Panc1 (cell line): Measurements from ENCODE around the gene CYSLTR1. TPM values are rescaled to one million over a fixed set of nuclear protein-coding genes. Genes with fewer than 3 reads are reported as not detected.
"Not testable (repeated sequence)": the region's sequence is repeated elsewhere in the genome, so short reads cannot be mapped to it uniquely, and the experiment has no call there.

ENCODE experiments used
- ATAC-seq: fragments of 200-7000 bp; cut with Tn5 transposase; 2 replicates; pipeline ENCODE4 v1.9.1; 2020; ENCODE audit warnings: mild to moderate bottlenecking, moderate library complexity
- BruUV-seq: library from RNA; stranded (reverse); fragments of 400-500 nt; replicated peaks from 2 replicates; lab custom pipeline; 2021; lab: Mats Ljungman, UMichigan
- CTCF ChIA-PET: fragments of 300-600 bp; sonication (Branson Sonifier 250); formaldehyde crosslinking; loops from one replicate; lab custom pipeline; 2022; ENCODE audit warnings: antibody characterized with exemption; lab: Charles Lee
- POLR2A ChIA-PET: fragments of 300-600 bp; sonication (Branson Sonifier 250); formaldehyde crosslinking; loops from one replicate; lab custom pipeline; 2022; ENCODE audit warnings: antibody characterized with exemption; lab: Charles Lee
- DNase-seq: peaks from one replicate; pipeline ENCODE4 v3.0.0-alpha.2; 2010; ENCODE audit warnings: low read depth, low spot score
- H3K27ac ChIP-seq: 2 replicates; pipeline ENCODE4 v1.5.1; 2011; ENCODE audit warnings: mild to moderate bottlenecking, low read length, inconsistent platforms
- H3K27me3 ChIP-seq: fragments of 200-500 bp; sonication (Bioruptor generic); 2 replicates; pipeline ENCODE4 v1.6.0; 2014; ENCODE audit warnings: low read length, inconsistent platforms; ENCODE audit not compliant: control insufficient read depth, insufficient read depth
- H3K36me3 ChIP-seq: fragments of 200-500 bp; sonication (Bioruptor generic); 2 replicates; pipeline ENCODE4 v1.5.1; 2014; ENCODE audit warnings: inconsistent platforms, mild to moderate bottlenecking, low read length, moderate library complexity; ENCODE audit not compliant: control insufficient read depth, insufficient read depth
- H3K4me1 ChIP-seq: 2 replicates; pipeline ENCODE4 v1.5.1; 2011; ENCODE audit warnings: inconsistent platforms, mild to moderate bottlenecking, low read length, moderate library complexity; ENCODE audit not compliant: control insufficient read depth, insufficient read depth
- H3K4me3 ChIP-seq, 2 experiments: 2 replicates each; pipeline ENCODE4 v1.5.1; 2011 to 2012; ENCODE audit warnings: low read depth in 2 of 2, low read length in 2 of 2, mild to moderate bottlenecking in 2 of 2, inconsistent platforms in 1 of 2, moderate library complexity in 1 of 2
- H3K9me3 ChIP-seq: fragments of 200-500 bp; sonication (Bioruptor generic); 2 replicates; pipeline ENCODE4 v1.5.1; 2014; ENCODE audit warnings: low read depth, mild to moderate bottlenecking, inconsistent platforms, low read length, moderate library complexity; ENCODE audit not compliant: control insufficient read depth, insufficient read depth
- POLR2AphosphoS5 ChIP-seq: IDR thresholded peaks from 2 replicates; pipeline ENCODE4 v1.6.1; 2012; ENCODE audit warnings: mild to moderate bottlenecking, low read depth, low read length, moderate library complexity
- REST ChIP-seq, 2 experiments: IDR thresholded peaks; 2 replicates each; pipeline ENCODE4 v1.6.1; 2011 to 2012; ENCODE audit warnings: low read depth in 2 of 2, control low read depth in 1 of 2, low read length in 1 of 2, mild to moderate bottlenecking in 1 of 2, moderate library complexity in 1 of 2; ENCODE audit not compliant: insufficient read depth in 1 of 2
- SIN3A ChIP-seq: IDR thresholded peaks from 2 replicates; pipeline ENCODE4 v1.6.1; 2012; ENCODE audit warnings: low read depth, mild to moderate bottlenecking, low read length, moderate library complexity, borderline replicate concordance; ENCODE audit not compliant: insufficient read depth
- TCF7L2 ChIP-seq: IDR thresholded peaks from 2 replicates; pipeline ENCODE4 v1.6.1; 2011; ENCODE audit warnings: mild to moderate bottlenecking, low read depth, low read length, inconsistent platforms
- in situ Hi-C: cut with HindIII; loops from 2 replicates; pipeline ENCODE4 v1.10.0; 2016; ENCODE audit warnings: low sequenced_read_pairs, low pct_unique_long_range_greater_than_20kb
- intact Hi-C: fragments of 100-400 bp; cut with micrococcal nuclease; formaldehyde crosslinking; loops from one replicate; pipeline ENCODE4 v1.10.0; 2022; ENCODE audit not compliant: unreplicated experiment
- total RNA-seq: library from RNA; stranded (reverse); gene quantifications from one replicate; pipeline ENCODE4 v1.2.1, GENCODE V29; 2021; ENCODE audit not compliant: unreplicated experiment
- TF ChIP-seq, protein P1 (sequence below): fragments of 450-650 bp; IDR thresholded peaks from 2 replicates; pipeline ENCODE4 v1.5.1; 2017; ENCODE audit warnings: mild to moderate bottlenecking

The CYSLTR1 gene
- total RNA-seq, 1 experiment from 2014 or later = not detected

DNA sequence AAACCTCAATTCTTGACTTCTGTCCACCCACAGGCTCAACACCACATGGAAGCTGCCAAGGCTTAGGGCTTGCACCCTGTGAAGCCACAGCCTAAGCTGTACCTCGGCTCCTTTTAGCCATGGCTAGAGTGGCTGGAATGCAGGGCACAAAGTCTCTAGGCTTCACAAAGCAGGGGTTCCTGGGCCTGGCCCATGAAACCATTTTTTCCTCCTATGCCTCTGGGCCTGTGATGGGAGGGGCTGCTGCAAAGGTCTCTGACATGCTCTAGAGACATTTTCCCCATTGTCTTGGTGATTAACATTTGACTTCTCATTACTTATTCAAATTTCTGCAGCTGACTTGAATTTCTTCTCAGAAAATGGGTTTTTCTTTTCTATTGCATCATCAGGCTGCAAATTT lies 26.5 kb downstream of the CYSLTR1 start:
- H3K4me1 ChIP-seq, BruUV-seq, POLR2A ChIA-PET, in situ Hi-C loops, H3K27ac ChIP-seq, H3K4me3 ChIP-seq, H3K36me3 ChIP-seq, ATAC-seq, H3K9me3 ChIP-seq, H3K27me3 ChIP-seq, CTCF ChIA-PET, DNase-seq, intact Hi-C loops: not testable (repeated sequence)

DNA sequence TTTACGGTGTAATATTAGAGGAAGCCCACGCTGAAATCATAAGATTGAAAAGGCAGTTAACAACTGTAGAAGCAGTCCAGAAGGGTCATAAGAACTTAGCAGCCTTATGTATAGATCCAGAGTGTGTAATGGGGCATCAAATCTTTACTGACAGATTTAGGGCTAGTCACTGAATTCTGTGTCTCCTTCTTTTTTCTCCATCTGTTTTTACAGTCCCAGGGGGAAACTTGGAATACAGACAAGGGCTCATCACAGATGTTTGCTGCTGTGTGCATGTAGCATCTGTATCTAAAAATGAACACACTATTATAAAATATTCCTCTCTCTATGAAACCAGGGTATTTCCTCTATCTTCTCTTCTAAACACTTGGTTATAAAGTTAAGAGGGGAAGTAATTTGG lies 43.9 kb downstream of the CYSLTR1 start:
- no peaks in the 10 kb centered on the region for H3K4me1 ChIP-seq
- TF ChIP-seq, protein P1, sequence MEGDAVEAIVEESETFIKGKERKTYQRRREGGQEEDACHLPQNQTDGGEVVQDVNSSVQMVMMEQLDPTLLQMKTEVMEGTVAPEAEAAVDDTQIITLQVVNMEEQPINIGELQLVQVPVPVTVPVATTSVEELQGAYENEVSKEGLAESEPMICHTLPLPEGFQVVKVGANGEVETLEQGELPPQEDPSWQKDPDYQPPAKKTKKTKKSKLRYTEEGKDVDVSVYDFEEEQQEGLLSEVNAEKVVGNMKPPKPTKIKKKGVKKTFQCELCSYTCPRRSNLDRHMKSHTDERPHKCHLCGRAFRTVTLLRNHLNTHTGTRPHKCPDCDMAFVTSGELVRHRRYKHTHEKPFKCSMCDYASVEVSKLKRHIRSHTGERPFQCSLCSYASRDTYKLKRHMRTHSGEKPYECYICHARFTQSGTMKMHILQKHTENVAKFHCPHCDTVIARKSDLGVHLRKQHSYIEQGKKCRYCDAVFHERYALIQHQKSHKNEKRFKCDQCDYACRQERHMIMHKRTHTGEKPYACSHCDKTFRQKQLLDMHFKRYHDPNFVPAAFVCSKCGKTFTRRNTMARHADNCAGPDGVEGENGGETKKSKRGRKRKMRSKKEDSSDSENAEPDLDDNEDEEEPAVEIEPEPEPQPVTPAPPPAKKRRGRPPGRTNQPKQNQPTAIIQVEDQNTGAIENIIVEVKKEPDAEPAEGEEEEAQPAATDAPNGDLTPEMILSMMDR = no peak
- TF ChIP-seq TCF7L2 (no peak), POLR2AphosphoS5 (no peak), REST (IDR thresholded peaks at IDR 0.05; ENCODE audit: insufficient read depth in 1 of 2, low read depth in 2 of 2, low read length in 1 of 2) (no peak), SIN3A (no peak)
- H3K27ac ChIP-seq = no peak overlapping the region
- H3K36me3 ChIP-seq = no peaks in the 10 kb centered on the region
- intact Hi-C loops = no loop called here
- H3K9me3 ChIP-seq = no peaks in the 10 kb centered on the region
- BruUV-seq = no TSS peak
- DNase-seq (no peak), ATAC-seq (no peak)
- CTCF ChIA-PET = no interaction called here
- POLR2A ChIA-PET = no interaction called here
- in situ Hi-C loops = no loop called here
- H3K27me3 ChIP-seq = no peaks in the 10 kb centered on the region
- no peak overlapping the region for H3K4me3 ChIP-seq

GRCh38 chrX:78237127-78237526 lies 90.3 kb downstream of the CYSLTR1 start:
- ChIA-PET CTCF (no interaction called here), POLR2A (no interaction called here)
- DNase-seq (no peak), ATAC-seq (no peak)
- TF ChIP-seq TCF7L2 = no peak
- TF ChIP-seq SIN3A = no peak
- no peak for TF ChIP-seq POLR2AphosphoS5
- TF ChIP-seq REST (IDR thresholded peaks at IDR 0.05; ENCODE audit: insufficient read depth in 1 of 2, low read depth in 2 of 2, low read length in 1 of 2) = no peak
- TF ChIP-seq, protein P1 = no peak
- Histone ChIP-seq H3K4me1 (no peaks in the 10 kb centered on the region), H3K27me3 (no peaks in the 10 kb centered on the region), H3K4me3 (no peak overlapping the region), H3K27ac (no peak overlapping the region), H3K36me3 (no peaks in the 10 kb centered on the region), H3K9me3 (no peaks in the 10 kb centered on the region)
- BruUV-seq = no TSS peak
- in situ Hi-C loops (no loop called here), intact Hi-C loops (no loop called here)

DNA sequence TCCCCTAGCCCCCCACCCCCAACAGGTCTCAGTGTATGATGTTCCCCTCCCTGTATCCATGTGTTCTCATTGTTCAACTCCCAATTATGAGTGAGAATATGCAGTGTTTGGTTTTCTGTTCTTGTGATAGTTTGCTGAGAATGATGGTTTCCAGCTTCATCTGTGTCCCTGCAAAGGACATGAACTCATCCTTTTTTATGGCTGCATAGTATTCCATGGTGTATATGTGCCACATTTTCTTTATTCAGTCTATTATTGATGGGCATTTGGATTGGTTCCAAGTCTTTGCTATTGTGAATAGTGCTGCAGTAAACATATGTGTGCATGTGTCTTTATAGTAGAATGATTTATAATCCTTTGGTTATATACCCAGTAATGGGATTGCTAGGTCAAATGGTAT lies 101.4 kb downstream of the CYSLTR1 start:
- DNase-seq, ATAC-seq, CTCF ChIA-PET, H3K36me3 ChIP-seq, H3K4me3 ChIP-seq, H3K9me3 ChIP-seq, POLR2A ChIA-PET, intact Hi-C loops, H3K27ac ChIP-seq, H3K4me1 ChIP-seq, in situ Hi-C loops, H3K27me3 ChIP-seq, BruUV-seq: not testable (repeated sequence)
